Measurements from ENCODE around the gene COL12A1.

COL12A1 gene

DNA sequence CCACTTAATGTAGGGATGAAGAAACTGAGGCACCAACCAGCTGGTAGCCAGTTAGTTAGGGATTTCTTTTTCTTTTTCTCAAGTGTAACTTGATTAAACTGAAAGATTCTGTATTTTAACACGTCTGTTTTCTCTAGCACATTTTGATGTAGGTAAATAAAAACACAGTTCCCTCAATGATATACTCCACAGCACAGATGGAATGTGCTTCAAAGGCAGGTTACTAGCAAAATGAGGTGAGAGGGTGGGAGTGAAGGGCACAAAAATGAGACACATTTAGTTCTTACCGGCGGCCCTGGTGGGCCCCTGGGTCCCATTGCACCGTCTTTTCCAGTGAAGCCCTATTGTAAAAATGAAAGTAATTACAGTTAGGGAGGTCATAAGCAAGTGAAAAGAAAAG lies 108.9 kb downstream of the COL12A1 start:
- Mint-ChIP-seq H3K36me3 (ENCODE audit: low read depth) (no peaks in the 10 kb centered on the region), H3K27me3 (no peaks in the 10 kb centered on the region), H3K4me3 (no peak overlapping the region), H3K27ac (no peak overlapping the region), H3K9me3 (no peaks in the 10 kb centered on the region), H3K4me1 (no peaks in the 10 kb centered on the region)
- DNase-seq: no peak
- no peak for ATAC-seq

- no peaks in the 10 kb centered on the region for H3K4me1 Mint-ChIP-seq
- ATAC-seq (no peak), DNase-seq (no peak)
- no peaks in the 10 kb centered on the region for H3K27me3 Mint-ChIP-seq
- H3K4me3 Mint-ChIP-seq: no peak overlapping the region
- no peak overlapping the region for H3K27ac Mint-ChIP-seq
- H3K9me3 Mint-ChIP-seq: no peaks in the 10 kb centered on the region
- no peaks in the 10 kb centered on the region for H3K36me3 Mint-ChIP-seq (ENCODE audit: low read depth)
Measured at GRCh38 chr6:75094614-75095200, 111.1 kb downstream of the COL12A1 start.

GRCh38 chr6:75091467-75092190 lies 114.2 kb downstream of the COL12A1 start:
- Mint-ChIP-seq H3K27me3 (no peaks in the 10 kb centered on the region), H3K9me3 (no peaks in the 10 kb centered on the region), H3K27ac (no peak overlapping the region), H3K36me3 (ENCODE audit: low read depth) (no peaks in the 10 kb centered on the region), H3K4me3 (no peak overlapping the region), H3K4me1 (no peaks in the 10 kb centered on the region)
- ATAC-seq (no peak), DNase-seq (no peak)

DNA sequence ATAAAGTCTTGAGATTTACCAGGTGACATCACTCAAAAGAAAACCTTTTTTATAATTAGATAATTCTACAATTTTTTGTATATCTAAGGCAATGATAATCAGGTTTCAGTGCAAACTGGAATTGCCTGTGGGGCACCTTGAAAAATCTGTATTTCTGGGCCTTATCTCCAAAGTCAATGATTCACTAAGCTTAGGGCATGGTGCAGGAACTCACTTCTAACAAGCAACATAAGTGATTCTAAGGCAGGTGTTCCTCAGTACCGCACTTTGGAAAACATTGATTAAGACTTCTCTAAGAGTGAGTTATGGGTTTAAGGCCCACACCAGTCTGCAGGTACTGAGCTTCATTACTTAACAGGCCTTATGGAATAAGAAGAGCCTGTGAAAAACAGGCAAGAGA lies 115.3 kb downstream of the COL12A1 start:
- no peak for DNase-seq
- no peak overlapping the region for H3K4me3 Mint-ChIP-seq
- H3K27ac Mint-ChIP-seq: no peak overlapping the region
- no peaks in the 10 kb centered on the region for H3K9me3 Mint-ChIP-seq
- ATAC-seq: no peak
- peaks cover 6% of the 10 kb centered on the region for H3K27me3 Mint-ChIP-seq
- no peaks in the 10 kb centered on the region for H3K36me3 Mint-ChIP-seq (ENCODE audit: low read depth)
- no peaks in the 10 kb centered on the region for H3K4me1 Mint-ChIP-seq

DNA sequence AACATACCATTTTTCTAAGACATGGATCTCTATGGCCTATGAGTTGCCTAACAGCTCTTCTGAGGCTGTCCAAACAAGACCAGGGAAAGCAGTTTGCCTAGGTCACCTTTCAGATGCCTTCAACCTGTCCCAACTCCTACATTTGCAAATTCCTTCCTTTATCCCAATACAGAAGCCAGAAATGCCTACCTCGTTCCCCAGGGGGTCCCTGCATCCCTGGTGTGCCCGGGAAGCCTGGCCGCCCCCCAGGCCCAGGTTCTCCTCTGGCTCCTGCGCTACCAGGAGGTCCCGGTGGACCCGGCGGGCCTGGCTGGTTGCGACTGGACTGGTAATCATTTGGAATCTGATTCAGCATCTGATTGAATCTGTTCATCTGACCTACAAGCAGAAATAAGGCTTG lies 115.9 kb downstream of the COL12A1 start:
- no peak for DNase-seq
- no peak for ATAC-seq
- no peak overlapping the region for H3K27ac Mint-ChIP-seq
- H3K9me3 Mint-ChIP-seq: no peaks in the 10 kb centered on the region
- no peaks in the 10 kb centered on the region for H3K4me1 Mint-ChIP-seq
- peaks cover 12% of the 10 kb centered on the region for H3K27me3 Mint-ChIP-seq
- H3K4me3 Mint-ChIP-seq: no peak overlapping the region
- no peaks in the 10 kb centered on the region for H3K36me3 Mint-ChIP-seq (ENCODE audit: low read depth)

- ATAC-seq (no peak), DNase-seq (no peak)
- Mint-ChIP-seq H3K4me1 (no peaks in the 10 kb centered on the region), H3K27me3 (peaks cover 17% of the 10 kb centered on the region), H3K36me3 (ENCODE audit: low read depth) (no peaks in the 10 kb centered on the region), H3K9me3 (peaks cover 4% of the 10 kb centered on the region), H3K4me3 (no peak overlapping the region), H3K27ac (no peak overlapping the region)
Measured at GRCh38 chr6:75089151-75089897, 116.5 kb downstream of the COL12A1 start.

GRCh38 chr6:75085931-75086635 lies 119.8 kb downstream of the COL12A1 start:
- H3K27me3 Mint-ChIP-seq: peaks cover 21% of the 10 kb centered on the region
- H3K4me3 Mint-ChIP-seq: no peak overlapping the region
- H3K9me3 Mint-ChIP-seq: peaks cover 4% of the 10 kb centered on the region
- no peak for ATAC-seq
- H3K27ac Mint-ChIP-seq: no peak overlapping the region
- H3K4me1 Mint-ChIP-seq: no peaks in the 10 kb centered on the region
- no peak for DNase-seq
- no peaks in the 10 kb centered on the region for H3K36me3 Mint-ChIP-seq (ENCODE audit: low read depth)

DNA sequence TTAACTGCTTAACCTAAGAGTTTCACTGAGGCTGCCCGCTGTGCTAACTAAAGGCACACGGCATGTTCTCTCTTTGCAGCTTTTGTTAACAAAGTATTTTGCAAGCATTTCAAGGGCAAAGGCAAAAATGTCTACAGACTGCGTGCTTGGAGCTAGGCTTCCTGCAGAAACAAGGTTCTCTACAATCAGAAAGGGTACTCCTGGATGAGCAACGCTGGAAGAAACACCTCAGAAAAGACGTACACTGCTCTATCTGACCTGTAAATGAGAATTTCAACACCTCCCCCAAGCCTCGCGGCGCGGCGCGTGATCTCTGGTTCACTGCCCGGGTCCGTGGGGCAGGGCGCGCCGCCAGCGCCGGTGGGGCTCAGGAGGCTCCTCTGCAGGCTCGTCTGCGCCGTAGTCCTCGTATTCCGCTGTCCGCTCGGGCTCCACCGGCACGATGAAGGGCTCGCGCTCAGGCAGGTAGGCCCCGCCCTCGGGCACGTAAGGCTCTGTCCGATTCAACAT lies 120.9 kb downstream of the COL12A1 start:
- Mint-ChIP-seq H3K4me1 (no peaks in the 10 kb centered on the region), H3K27me3 (peaks cover 21% of the 10 kb centered on the region), H3K9me3 (peaks cover 4% of the 10 kb centered on the region), H3K4me3 (no peak overlapping the region), H3K36me3 (ENCODE audit: low read depth) (no peaks in the 10 kb centered on the region), H3K27ac (no peak overlapping the region)
- ATAC-seq (no peak), DNase-seq (no peak)

DNA sequence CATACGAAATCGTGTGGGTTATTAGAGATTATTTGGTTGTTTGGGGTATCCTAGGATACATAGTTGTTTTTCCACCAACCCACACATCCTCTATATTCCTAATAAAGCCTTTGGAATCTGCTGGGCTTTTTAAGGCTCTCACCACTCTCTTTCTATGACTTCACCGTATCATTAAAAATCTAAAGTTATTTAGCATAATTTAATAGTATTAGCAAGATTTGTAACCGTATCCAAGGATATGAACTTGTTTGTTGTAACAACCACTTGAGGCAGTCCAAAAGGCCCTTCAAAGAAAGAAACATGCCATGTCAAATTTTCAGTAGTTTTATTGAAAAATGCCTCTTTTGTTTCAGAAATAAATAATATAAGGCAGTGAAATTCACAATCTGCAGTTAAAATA lies 121.8 kb downstream of the COL12A1 start:
- peaks cover 21% of the 10 kb centered on the region for H3K27me3 Mint-ChIP-seq
- peaks cover 4% of the 10 kb centered on the region for H3K9me3 Mint-ChIP-seq
- DNase-seq (no peak), ATAC-seq (no peak)
- no peaks in the 10 kb centered on the region for H3K4me1 Mint-ChIP-seq
- no peak overlapping the region for H3K4me3 Mint-ChIP-seq
- H3K36me3 Mint-ChIP-seq (ENCODE audit: low read depth): no peaks in the 10 kb centered on the region
- H3K27ac Mint-ChIP-seq: no peak overlapping the region

DNA sequence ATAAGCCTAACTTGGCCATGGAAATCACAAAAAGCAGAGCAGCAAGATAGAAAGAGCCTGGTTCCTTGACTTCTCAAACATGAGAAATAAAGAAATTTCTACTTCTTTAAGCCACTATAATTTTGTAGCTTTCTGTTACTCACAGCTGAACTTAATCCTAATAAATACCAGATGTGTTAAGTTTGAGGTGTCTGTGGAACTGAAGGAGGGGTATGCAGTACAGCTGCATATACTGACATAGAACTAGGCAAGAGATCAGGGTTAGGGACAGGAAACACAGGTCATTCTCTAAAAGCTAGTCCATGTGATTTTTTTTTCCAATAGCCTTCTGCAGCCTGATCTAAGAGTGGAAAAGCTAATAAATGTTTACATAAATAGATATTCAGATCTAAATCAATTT lies 123.9 kb downstream of the COL12A1 start:
- H3K9me3 Mint-ChIP-seq: peaks cover 4% of the 10 kb centered on the region
- ATAC-seq: no peak
- H3K27me3 Mint-ChIP-seq: peaks cover 21% of the 10 kb centered on the region
- H3K27ac Mint-ChIP-seq: no peak overlapping the region
- H3K4me1 Mint-ChIP-seq: no peaks in the 10 kb centered on the region
- H3K36me3 Mint-ChIP-seq (ENCODE audit: low read depth): no peaks in the 10 kb centered on the region
- H3K4me3 Mint-ChIP-seq: no peak overlapping the region
- DNase-seq: no peak

DNA sequence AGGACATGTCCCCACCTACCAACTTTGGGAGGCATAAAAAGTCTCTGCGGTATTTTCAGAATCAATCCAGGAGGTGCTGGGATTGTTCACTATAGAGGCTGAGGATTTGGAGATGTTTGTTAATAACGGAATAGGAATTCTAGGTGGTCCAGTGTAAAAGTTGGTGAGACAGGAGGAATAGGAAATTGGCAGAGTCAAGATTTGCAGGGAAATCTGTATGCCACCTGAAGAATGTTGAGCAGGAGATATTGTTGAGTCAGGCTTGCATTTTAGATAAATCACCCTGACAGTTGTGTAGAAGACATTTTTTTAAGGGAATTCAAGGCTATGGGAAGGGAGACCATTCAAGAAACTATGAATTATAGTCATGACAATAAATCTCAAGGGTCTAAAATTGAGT lies 124.8 kb downstream of the COL12A1 start:
- no peaks in the 10 kb centered on the region for H3K4me1 Mint-ChIP-seq
- H3K27ac Mint-ChIP-seq: no peak overlapping the region
- peaks cover 19% of the 10 kb centered on the region for H3K27me3 Mint-ChIP-seq
- H3K4me3 Mint-ChIP-seq: no peak overlapping the region
- no peak for DNase-seq
- no peak for ATAC-seq
- no peaks in the 10 kb centered on the region for H3K36me3 Mint-ChIP-seq (ENCODE audit: low read depth)
- H3K9me3 Mint-ChIP-seq: peaks cover 4% of the 10 kb centered on the region

GRCh38 chr6:75079589-75079988 lies 126.3 kb downstream of the COL12A1 start:
- no peaks in the 10 kb centered on the region for H3K36me3 Mint-ChIP-seq (ENCODE audit: low read depth)
- DNase-seq (no peak), ATAC-seq (no peak)
- peaks cover 3% of the 10 kb centered on the region for H3K9me3 Mint-ChIP-seq
- H3K27ac Mint-ChIP-seq: no peak overlapping the region
- H3K27me3 Mint-ChIP-seq: peaks cover 7% of the 10 kb centered on the region
- H3K4me3 Mint-ChIP-seq: no peak overlapping the region
- H3K4me1 Mint-ChIP-seq: no peaks in the 10 kb centered on the region

DNA sequence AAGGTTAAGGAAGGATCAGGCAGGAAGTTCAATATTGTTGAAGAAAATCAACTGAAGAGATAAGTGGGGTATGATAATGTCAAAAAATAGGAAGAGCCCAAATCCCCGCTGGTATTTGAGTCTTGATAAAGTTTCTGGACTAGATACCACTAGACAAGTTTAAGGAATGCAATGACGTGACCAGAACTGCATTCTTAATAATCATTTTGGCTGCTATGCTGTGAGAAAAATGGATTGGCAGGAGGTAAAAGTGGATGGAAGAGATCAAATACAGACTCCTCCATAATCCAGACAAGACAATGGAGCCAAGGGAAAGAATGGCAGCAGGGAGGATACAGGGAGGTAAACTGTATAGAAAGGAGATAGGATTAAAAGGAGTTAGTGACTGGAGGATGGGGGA lies 128.2 kb downstream of the COL12A1 start:
- no peak for ATAC-seq
- DNase-seq: no peak
- H3K4me1 Mint-ChIP-seq: no peaks in the 10 kb centered on the region
- H3K9me3 Mint-ChIP-seq: no peaks in the 10 kb centered on the region
- no peak overlapping the region for H3K4me3 Mint-ChIP-seq
- no peaks in the 10 kb centered on the region for H3K36me3 Mint-ChIP-seq (ENCODE audit: low read depth)
- no peak overlapping the region for H3K27ac Mint-ChIP-seq
- peaks cover 2% of the 10 kb centered on the region for H3K27me3 Mint-ChIP-seq

DNA sequence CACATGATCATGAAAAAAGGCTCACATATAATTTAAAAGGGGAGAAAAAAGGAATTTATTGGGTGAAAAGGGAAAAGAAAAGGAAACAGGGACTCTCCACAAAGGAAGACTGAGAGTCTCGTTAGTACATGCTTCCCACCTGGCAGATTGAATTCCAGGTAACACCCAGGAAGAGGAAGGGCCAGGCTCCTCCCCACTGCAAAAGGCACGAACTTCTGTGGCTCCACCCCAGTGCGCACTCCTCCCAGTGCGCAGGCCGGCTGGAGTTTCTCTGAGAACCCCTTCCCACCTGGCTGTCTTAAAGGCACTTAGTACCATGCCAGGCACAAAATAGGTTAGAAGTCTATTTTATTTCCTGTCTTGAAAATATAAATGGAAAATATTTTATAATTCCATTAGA lies 129.8 kb downstream of the COL12A1 start:
- DNase-seq (no peak), ATAC-seq (no peak)
- Mint-ChIP-seq H3K36me3 (ENCODE audit: low read depth) (no peaks in the 10 kb centered on the region), H3K9me3 (no peaks in the 10 kb centered on the region), H3K4me3 (no peak overlapping the region), H3K27me3 (peaks cover 2% of the 10 kb centered on the region), H3K27ac (no peak overlapping the region), H3K4me1 (no peaks in the 10 kb centered on the region)

Data from activated naive CD8-positive, alpha-beta T cell treated with anti-CD3 and anti-CD28 coated beads, Interleukin-2, amount 50 U/mL, for 24 hours (primary cell).